Mononuclear cell (primary cell): ENCODE measurements around the gene PTPRN2. TPM values are rescaled to one million over a fixed set of nuclear protein-coding genes. Genes with fewer than 3 reads are reported as not detected.

Source experiments
- H3K27me3 ChIP-seq: 2 replicates; pipeline ENCODE4 v1.6.0; 2011; ENCODE audit warnings: low read length, control low read depth; ENCODE audit not compliant: insufficient read depth
- H3K4me1 ChIP-seq: 2 replicates; pipeline ENCODE4 v1.5.1; 2011; ENCODE audit warnings: mild to moderate bottlenecking, low read length, control low read depth; ENCODE audit not compliant: insufficient read depth
- H3K4me3 ChIP-seq: 2 replicates; pipeline ENCODE4 v1.5.1; 2011; ENCODE audit warnings: mild to moderate bottlenecking, low read length, moderate library complexity
- H3K9me3 ChIP-seq: 2 replicates; pipeline ENCODE4 v1.5.1; 2011; ENCODE audit warnings: low read depth, mild to moderate bottlenecking, control low read depth, low read length
- total RNA-seq: library from RNA; depleted of rRNA; stranded (reverse); fragments of >200 nt; gene quantifications from one replicate; pipeline ENCODE4 v1.2.3, GENCODE V29; 2012

The PTPRN2 gene
- total RNA-seq, 1 donor = 0.31 TPM

DNA sequence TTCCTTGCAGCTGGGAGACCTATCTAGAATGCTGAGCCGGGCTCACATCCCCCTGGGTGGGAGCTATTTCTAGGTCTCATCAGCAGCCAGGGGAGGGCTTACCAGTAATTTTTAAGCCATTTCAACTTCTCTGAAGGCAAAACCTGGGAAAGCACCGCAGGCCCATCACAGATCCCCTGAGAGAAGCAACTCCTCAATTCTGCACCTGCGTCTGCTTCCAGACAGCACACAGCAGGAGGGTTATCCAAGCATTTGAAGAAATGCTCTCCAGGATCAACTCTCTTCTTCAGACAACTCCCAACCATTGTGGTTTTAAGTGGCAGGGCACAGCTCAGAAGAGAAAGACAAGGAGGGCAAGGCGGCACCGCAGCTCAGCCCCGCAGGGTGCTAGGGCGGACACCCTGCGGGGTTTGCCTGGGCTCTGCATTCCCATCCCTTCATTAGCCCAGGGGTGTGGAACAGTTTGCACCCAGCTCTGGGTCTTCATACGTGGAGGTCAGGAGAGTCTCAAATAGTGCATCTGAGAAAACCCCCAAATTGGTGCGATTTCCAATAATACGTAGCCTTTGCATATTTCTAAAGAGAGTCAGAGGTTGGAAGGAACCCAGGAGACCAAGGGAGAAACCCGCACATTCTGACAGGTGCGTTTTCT is 632.1 kb downstream of the PTPRN2 start:
- H3K4me3 ChIP-seq = no peak overlapping the region
- H3K4me1 ChIP-seq = no peaks in the 10 kb centered on the region
- H3K27me3 ChIP-seq = no peaks in the 10 kb centered on the region
- H3K9me3 ChIP-seq = no peaks in the 10 kb centered on the region

DNA sequence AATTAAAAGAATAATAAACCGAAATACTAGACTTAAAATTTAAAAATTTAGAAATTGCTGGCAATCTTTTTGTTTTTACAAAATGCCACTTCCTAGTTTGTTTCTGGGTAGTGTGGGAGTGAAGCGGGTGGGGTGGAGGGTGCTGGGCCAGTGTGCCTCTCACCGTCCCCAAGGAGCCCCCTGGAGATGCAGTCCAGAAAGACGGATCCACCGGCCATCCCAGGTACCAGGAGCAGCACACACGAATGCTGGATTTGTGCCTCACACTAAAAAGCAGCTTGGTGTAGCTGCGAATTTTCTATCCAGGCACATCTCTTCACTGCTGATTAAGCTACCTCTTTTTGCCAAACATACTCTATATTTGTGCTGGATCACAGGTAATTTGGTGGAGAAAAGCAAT is 632.7 kb downstream of the PTPRN2 start:
- Histone ChIP-seq H3K27me3 (no peaks in the 10 kb centered on the region), H3K4me3 (no peak overlapping the region), H3K9me3 (no peaks in the 10 kb centered on the region), H3K4me1 (no peaks in the 10 kb centered on the region)

DNA sequence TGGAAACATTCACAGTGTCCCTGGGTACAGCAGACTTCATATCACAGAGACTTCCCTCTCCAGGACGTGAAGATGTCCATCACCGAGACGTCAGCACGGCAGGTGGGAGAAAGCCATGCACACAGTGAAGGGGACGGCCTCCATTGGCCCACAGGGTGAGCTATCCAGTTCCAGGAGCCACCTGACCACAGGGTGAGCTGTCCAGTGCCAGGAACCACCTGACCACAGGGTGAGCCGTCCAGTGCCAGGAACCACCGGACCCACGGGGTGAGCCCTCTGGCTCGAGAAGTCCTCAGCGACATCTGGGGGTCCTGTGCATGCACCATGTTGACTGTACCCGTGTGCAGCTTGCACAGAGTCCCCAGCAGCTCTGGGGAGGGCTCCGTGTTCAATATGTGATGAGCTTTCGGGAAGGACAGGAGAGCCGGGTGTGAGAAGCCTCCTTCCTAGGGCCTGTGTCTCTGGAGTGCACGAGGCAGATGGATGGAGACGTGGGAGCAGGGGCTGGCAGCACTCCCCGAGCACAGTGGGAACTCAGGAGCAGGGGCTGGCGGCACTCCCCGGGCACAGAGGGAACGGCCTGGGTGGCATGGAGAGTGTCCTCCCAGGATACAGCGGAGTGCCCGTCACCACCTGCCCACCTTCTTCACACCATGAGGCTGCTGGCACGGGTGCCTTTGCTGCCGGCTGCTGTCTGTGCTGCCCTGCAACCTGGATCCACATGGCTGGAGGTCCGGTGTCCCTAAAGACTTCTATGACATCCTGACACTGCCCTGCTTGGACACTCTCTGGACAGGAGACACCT is 634.6 kb downstream of the PTPRN2 start:
- Histone ChIP-seq H3K27me3 (no peaks in the 10 kb centered on the region), H3K4me1 (no peaks in the 10 kb centered on the region), H3K4me3 (no peak overlapping the region), H3K9me3 (no peaks in the 10 kb centered on the region)

- no peaks in the 10 kb centered on the region for H3K4me1 ChIP-seq
- no peak overlapping the region for H3K4me3 ChIP-seq
- H3K27me3 ChIP-seq = no peaks in the 10 kb centered on the region
- H3K9me3 ChIP-seq = peaks cover 7% of the 10 kb centered on the region
Observed at GRCh38 chr7:157952050-157952667, 635.5 kb downstream of the PTPRN2 start.

DNA sequence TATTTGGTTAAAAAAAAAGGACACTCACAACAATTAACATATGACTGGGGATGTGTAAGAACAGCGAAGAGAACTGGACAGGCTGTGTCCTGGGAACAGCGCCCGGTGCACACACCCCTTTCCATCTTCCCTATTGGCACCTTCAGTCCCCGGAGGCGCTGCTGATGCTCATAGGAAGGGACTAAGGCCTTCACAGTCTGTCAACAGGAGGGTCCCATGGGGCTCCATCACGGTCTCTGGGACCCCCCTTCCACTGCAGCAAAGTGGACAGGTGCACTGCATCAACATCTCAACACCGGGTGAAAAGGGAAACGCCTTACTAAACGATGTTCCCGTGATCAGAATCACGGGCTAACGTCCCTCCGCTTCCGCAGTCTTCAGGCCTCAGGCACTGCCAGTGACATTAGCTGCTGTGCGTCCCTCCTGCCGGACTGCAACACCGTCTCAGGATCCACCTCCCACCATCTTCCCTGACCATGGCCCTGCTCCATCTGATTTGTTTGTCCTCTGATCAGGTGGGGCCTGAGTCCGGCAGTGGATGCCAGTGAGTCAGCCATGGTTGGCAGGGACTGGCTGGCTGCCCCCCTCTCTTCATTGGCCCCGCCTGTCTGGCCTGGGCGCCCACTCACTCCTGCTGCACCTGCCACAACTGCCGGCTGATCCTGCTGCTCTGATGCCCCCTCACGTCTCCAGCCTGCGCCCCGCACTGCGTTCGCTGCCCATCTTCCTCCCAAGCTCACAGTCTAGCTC is 636.1 kb downstream of the PTPRN2 start:
- Histone ChIP-seq H3K4me3 (no peak overlapping the region), H3K27me3 (no peaks in the 10 kb centered on the region), H3K4me1 (no peaks in the 10 kb centered on the region), H3K9me3 (peaks cover 8% of the 10 kb centered on the region)

DNA sequence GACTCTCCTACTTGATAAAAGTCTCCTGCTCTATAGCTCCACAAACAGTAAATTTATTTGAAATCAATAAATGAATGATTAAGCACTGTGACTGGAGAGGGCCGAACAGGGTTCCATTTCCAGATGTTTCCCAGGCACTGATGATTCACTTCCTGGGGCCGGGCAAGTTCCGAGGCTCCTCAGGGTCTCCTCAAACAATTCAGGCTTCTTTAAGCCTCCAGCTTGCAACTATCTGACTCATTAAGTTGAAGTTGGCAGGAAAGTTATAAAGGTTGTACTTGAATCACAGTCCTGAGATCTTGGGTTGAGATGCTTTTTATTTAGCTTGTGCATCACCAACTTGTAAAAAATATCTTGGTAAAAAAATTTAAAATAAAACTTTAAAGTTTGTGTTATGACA is 637.9 kb downstream of the PTPRN2 start:
- Histone ChIP-seq H3K4me1 (no peaks in the 10 kb centered on the region), H3K4me3 (no peak overlapping the region), H3K27me3 (no peaks in the 10 kb centered on the region), H3K9me3 (peaks cover 8% of the 10 kb centered on the region)

DNA sequence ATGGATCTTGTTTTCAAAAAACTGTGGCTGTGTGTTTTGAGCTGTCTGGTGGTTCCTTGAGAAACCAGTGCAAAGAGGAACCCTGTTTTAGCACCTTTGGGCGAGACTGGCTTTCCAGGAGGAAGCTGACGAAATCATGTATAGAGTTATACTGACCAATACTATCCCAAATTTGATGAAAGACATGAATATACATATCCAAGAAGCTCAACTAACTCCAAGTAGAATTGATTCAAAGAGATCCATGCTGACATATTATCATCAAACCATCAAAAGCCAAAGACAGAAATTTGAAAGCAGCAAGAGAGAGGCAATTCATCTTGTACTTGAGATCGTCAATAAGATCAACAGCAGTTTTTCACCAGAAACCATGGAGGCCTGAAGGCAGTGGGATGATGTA is 640.1 kb downstream of the PTPRN2 start:
- Histone ChIP-seq H3K9me3 (peaks cover 8% of the 10 kb centered on the region), H3K27me3 (no peaks in the 10 kb centered on the region), H3K4me1 (no peaks in the 10 kb centered on the region), H3K4me3 (no peak overlapping the region)

- no peaks in the 10 kb centered on the region for H3K4me1 ChIP-seq
- H3K4me3 ChIP-seq = no peak overlapping the region
- no peaks in the 10 kb centered on the region for H3K27me3 ChIP-seq
- H3K9me3 ChIP-seq = peaks cover 8% of the 10 kb centered on the region
Observed at GRCh38 chr7:157946398-157947060, 641.1 kb downstream of the PTPRN2 start.

DNA sequence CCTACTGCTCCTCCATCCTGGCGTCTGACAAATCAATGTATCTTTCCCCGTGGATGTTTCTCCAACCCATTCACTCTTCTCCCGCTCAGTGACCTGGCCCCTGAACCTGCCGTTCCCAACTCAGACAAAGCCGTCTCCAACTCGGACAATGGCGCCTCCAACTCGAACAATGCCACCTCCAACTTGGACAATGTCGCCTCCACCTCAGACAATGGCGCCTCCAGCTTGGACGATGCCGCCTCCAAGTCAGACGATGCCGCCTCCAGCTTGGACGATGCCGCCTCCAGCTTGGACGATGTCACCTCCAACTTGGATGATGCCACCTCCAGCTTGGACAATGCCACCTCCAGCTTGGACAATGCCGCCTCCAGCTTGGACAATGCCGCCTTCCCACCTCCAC is 642.2 kb downstream of the PTPRN2 start:
- H3K4me3 ChIP-seq = no peak overlapping the region
- no peaks in the 10 kb centered on the region for H3K4me1 ChIP-seq
- H3K9me3 ChIP-seq = peaks cover 8% of the 10 kb centered on the region

DNA sequence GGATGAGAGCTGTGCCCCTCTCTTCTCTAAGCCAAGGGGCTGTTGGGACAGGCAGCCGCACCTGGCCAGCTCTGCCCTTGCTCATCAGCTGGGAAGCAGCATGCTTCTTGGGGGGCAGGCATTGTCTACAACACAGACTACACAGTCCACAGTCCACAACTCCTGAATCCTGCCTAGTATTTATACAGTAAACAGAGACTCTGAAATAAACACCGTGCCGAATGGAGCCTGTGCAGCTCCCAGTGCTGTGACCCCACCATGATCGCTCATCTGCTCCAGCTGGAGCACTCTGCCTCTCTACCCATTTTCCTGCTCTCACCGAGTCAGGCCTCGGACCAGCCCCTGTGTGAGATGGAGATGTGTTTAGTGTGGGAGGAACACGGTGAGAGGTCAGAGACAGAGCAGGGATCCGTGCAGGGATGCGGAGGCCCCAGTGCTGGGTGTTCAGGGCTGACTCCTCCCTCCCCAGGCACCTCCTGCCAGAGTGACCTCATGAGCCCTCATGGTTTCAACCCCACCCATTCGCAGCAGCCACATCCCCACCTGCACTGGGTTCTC is 642.8 kb downstream of the PTPRN2 start:
- Histone ChIP-seq H3K4me1 (no peaks in the 10 kb centered on the region), H3K4me3 (no peak overlapping the region), H3K9me3 (peaks cover 8% of the 10 kb centered on the region), H3K27me3 (no peaks in the 10 kb centered on the region)

More for the DNA sequence above, 642.2 kb downstream of the PTPRN2 start:
- H3K27me3 ChIP-seq = no peaks in the 10 kb centered on the region

DNA sequence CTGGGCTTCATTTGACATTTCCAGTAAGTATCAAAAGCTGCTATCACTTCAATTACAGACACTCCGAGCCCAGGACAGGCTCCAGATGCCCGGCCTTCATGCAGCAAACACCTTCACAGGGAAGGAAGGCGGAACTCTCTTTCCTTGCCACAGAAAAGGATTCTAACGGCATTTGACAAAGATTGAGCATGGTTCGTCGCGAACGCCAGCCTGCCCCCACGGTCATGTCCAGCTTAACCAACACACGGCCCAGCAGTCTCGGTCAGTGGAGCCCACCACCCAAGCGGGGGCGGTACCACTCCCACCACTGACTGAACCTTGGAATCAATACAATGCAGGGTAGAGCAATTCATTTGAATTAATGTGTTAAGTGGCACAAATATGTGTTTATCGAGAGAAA is 643.6 kb downstream of the PTPRN2 start:
- H3K27me3 ChIP-seq = no peaks in the 10 kb centered on the region
- H3K4me3 ChIP-seq = no peak overlapping the region
- H3K4me1 ChIP-seq = no peaks in the 10 kb centered on the region
- peaks cover 8% of the 10 kb centered on the region for H3K9me3 ChIP-seq

GRCh38 chr7:157943561-157943960 is 644.1 kb downstream of the PTPRN2 start:
- Histone ChIP-seq H3K4me1 (no peaks in the 10 kb centered on the region), H3K9me3 (peaks cover 8% of the 10 kb centered on the region), H3K4me3 (no peak overlapping the region), H3K27me3 (no peaks in the 10 kb centered on the region)

DNA sequence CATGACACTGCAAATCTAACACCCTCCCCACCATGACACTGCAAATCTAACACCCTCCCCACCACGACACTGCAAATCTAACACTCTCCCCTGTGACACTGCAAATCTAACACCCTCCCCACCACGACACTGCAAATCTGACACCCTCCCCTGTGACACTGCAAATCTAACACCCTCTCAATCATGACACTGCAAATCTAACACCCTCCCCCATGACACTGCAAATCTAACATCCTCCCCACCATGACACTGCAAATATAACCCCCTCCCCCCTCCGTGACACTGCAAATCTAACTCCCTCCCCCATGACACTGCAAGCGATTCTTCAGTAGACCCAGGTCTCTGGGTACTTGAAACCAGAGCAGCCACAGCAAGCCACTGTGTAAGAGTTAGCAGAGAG is 646.4 kb downstream of the PTPRN2 start:
- H3K9me3 ChIP-seq = no peaks in the 10 kb centered on the region
- no peaks in the 10 kb centered on the region for H3K4me1 ChIP-seq
- H3K27me3 ChIP-seq = no peaks in the 10 kb centered on the region
- no peak overlapping the region for H3K4me3 ChIP-seq

DNA sequence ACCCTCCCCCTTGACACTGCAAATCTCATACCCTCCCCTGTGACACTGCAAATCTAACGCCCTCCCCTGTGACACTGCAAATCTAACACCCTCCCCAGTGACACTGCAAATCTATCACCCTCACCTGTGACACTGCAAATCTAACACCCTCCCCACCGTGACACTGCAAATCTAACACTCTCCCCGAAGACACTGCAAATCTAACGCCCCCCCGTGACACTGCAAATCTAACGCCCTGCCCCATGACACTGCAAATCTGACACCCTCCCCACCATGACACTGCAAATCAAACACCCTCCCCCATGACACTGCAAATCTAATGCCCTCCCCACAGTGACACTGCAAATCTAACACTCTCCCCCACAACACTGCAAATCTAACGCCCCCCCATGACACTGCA is 647.1 kb downstream of the PTPRN2 start:
- Histone ChIP-seq H3K4me3 (no peak overlapping the region), H3K9me3 (no peaks in the 10 kb centered on the region), H3K4me1 (no peaks in the 10 kb centered on the region), H3K27me3 (no peaks in the 10 kb centered on the region)
